Measurements from ENCODE around the gene ARVCF. TPM values are rescaled to one million over a fixed set of nuclear protein-coding genes. Genes with fewer than 3 reads are reported as not detected.

The ARVCF gene
- total and polyA plus RNA-seq, 2 experiments from 2014 or later: 15.6 to 122 TPM

GRCh38 chr22:20022231-20022977 is 5.8 kb upstream of the ARVCF start:
- H3K36me3 ChIP-seq (ENCODE audit: insufficient read depth): no peaks in the 10 kb centered on the region
- Mint-ChIP-seq H3K27ac (no peak overlapping the region), H3K36me3 (ENCODE audit: low read depth) (no peaks in the 10 kb centered on the region), H3K27me3 (ENCODE audit: insufficient read depth, low read depth, poor library complexity) (peaks cover 38% of the 10 kb centered on the region), H3K4me1 (peaks cover 9% of the 10 kb centered on the region), H3K9me3 (no peaks in the 10 kb centered on the region), H3K4me3 (peak overlapping the region; percentile 91)
- H3K4me1 ChIP-seq (ENCODE audit: insufficient read depth): peaks cover 9% of the 10 kb centered on the region; the same call in 1 of the 2 replicates
- ATAC-seq (no peak), DNase-seq (ENCODE audit: low spot score) (no peak)
- no peaks in the 10 kb centered on the region; the same call in 1 of the 2 replicates for H4K20me1 ChIP-seq (replicated peaks; ENCODE audit: insufficient read depth)
- H3F3A ChIP-seq (replicated peaks; ENCODE audit: low read depth): no peaks in the 10 kb centered on the region
- H3K27ac ChIP-seq (ENCODE audit: low read depth): no peak overlapping the region
- H3K79me2 ChIP-seq (replicated peaks; ENCODE audit: insufficient read depth): no peaks in the 10 kb centered on the region
- peaks cover 31% of the 10 kb centered on the region for H3K27me3 ChIP-seq (ENCODE audit: insufficient read depth)
- no peak overlapping the region for H2AFZ ChIP-seq
- H3K9me2 ChIP-seq (ENCODE audit: insufficient read depth): no peaks in the 10 kb centered on the region
- no peak overlapping the region for H3K4me3 ChIP-seq
- TF ChIP-seq CTCF (conservative IDR thresholded peaks at IDR 0.05; ENCODE audit: low read depth in 2 of 2): no peak
- no peak for TF ChIP-seq ZNF462 (CRISPR knock-in tag; IDR thresholded peaks at IDR 0.05)
- no peak for TF ChIP-seq EZH2phosphoT487 (IDR thresholded peaks at IDR 0.05; ENCODE audit: unreplicated experiment)
- no peak for TF ChIP-seq POLR2AphosphoS5 (IDR thresholded peaks at IDR 0.05; ENCODE audit: low read depth)
- no peak for TF ChIP-seq JUNB (IDR thresholded peaks at IDR 0.05; ENCODE audit: unreplicated experiment)
- TF ChIP-seq ETS1 (IDR thresholded peaks at IDR 0.05): no peak
- no peak for TF ChIP-seq EZH2 (IDR thresholded peaks at IDR 0.05; ENCODE audit: low read depth, unreplicated experiment)
- TF ChIP-seq ZNF331 (CRISPR knock-in tag; IDR thresholded peaks at IDR 0.05; ENCODE audit: low read depth): no peak
- no peak for TF ChIP-seq STAT1 (IDR thresholded peaks at IDR 0.05; ENCODE audit: unreplicated experiment)
- no peak for TF ChIP-seq REST (IDR thresholded peaks at IDR 0.05; ENCODE audit: unreplicated experiment)
- no peak for TF ChIP-seq NANOG (IDR thresholded peaks at IDR 0.05; ENCODE audit: borderline replicate concordance)
- H3K4me2 ChIP-seq: no peak overlapping the region
